Erythroblast (primary cell): ENCODE data around the gene BIN1.

Experiments used
- GATA1 ChIP-seq: IDR thresholded peaks from 2 replicates; pipeline ENCODE4 v1.6.1; 2011; ENCODE audit warnings: low read depth, mild to moderate bottlenecking, control low read depth, low read length, moderate library complexity
- POLR2A ChIP-seq: IDR thresholded peaks from 2 replicates; pipeline ENCODE4 v1.6.1; 2011; ENCODE audit warnings: mild to moderate bottlenecking, low read length

DNA sequence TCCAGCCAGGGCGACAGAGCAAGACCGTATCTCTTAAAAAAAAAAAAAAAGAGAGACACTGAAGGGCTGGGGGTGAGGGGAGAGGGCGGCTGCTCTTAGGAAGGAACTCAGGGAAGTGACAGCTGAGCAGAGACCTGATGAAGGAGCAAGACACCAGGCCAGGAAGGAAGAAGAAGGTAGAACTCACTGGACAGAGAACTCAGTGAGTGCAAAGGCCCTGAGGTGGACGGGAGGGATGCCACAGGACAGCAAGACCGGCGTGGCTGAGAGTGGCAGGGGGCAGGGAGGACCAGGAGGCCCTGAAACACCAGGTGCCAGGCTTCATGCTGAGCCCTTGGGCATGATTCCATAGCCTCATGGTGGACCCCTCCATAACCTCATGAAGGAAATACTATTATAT is 18.2 kb downstream of the BIN1 start:
- no peak for TF ChIP-seq POLR2A
- no peak for TF ChIP-seq GATA1
